Activated CD8-positive, alpha-beta T cell treated with anti-CD3 and anti-CD28 coated beads, Interleukin-2, amount 10 ng/mL, durations not matched to agents 7 days and 5 days (primary cell): Measurements from ENCODE around the gene AFF1. TPM values are rescaled to one million over a fixed set of nuclear protein-coding genes. Genes with fewer than 3 reads are reported as not detected.
A peak's percentile ranks its signal among the peaks of the same experiment; 100 is the strongest.

Experiments
- ATAC-seq: fragments of 150-1000 bp; cut with Tn5 transposase; one replicate; pipeline ENCODE4 v1.10.0; 2021; ENCODE audit warnings: moderate library complexity
- CTCF ChIA-PET: fragments of 350-600 bp; sonication (Branson Sonifier 250); formaldehyde crosslinking; loops from one replicate; lab custom pipeline; 2021; ENCODE audit warnings: antibody characterized with exemption; lab: Charles Lee
- POLR2A ChIA-PET: fragments of 350-600 bp; sonication (Branson Sonifier 250); formaldehyde crosslinking; loops from one replicate; lab custom pipeline; 2021; ENCODE audit warnings: antibody characterized with exemption; lab: Charles Lee
- DNase-seq: peaks from one replicate; pipeline ENCODE4 v3.0.0-alpha.2; 2020
- H3K27ac Mint-ChIP-seq: one replicate; pipeline ENCODE4 v1.8.0; 2021; ENCODE audit warnings: mild to moderate bottlenecking, mixed read lengths
- H3K27me3 Mint-ChIP-seq: one replicate; pipeline ENCODE4 v1.8.0; 2021; ENCODE audit warnings: low read depth, mixed read lengths
- H3K36me3 Mint-ChIP-seq: one replicate; pipeline ENCODE4 v1.8.0; 2021; ENCODE audit warnings: low read depth, mixed read lengths
- H3K4me1 Mint-ChIP-seq: one replicate; pipeline ENCODE4 v1.8.0; 2021; ENCODE audit warnings: low read depth, mixed read lengths
- H3K4me3 Mint-ChIP-seq: one replicate; pipeline ENCODE4 v1.8.0; 2021; ENCODE audit warnings: mild to moderate bottlenecking, mixed read lengths
- H3K9me3 Mint-ChIP-seq: one replicate; pipeline ENCODE4 v1.8.0; 2022; ENCODE audit warnings: mixed read lengths; ENCODE audit not compliant: insufficient read depth
- total RNA-seq, 2 experiments: library from RNA; stranded (reverse); gene quantifications; one replicate each; pipeline ENCODE4 v1.2.3, GENCODE V29; 2021

The AFF1 gene
- total RNA-seq, 2 experiments from 2014 or later: 47.8 to 51.6 TPM

DNA sequence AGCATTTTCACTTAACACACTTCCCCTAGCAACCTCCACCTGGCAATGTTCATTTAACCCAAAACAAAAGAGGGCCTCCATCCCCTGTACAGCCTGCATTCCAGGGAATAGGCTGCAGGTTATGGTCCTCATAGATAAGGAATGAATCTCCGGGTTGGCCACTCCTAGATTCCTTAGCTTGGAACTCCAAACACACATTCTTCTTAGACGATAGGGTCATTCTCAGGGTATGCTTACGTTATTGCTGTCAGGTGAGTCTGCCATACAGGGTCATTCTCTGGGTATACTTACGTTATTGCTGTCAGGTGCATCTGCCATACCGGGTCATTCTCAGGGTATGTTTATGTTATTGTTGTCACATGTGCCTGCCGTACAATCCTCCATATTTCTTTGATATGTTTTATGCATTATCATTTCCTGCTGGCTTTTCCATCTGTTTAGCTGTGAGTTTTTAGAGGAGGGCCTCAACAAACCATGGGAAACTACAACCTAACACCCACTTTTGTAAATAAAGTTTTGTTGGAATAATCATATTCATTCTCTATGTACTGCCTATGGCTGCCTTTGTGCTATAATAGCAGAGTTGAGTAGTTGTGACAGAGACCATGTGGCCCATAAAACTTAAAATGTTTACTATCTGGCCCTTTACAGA lies 8.2 kb upstream of the AFF1 start:
- Mint-ChIP-seq H3K36me3 (no peaks in the 10 kb centered on the region), H3K27me3 (no peaks in the 10 kb centered on the region), H3K9me3 (no peaks in the 10 kb centered on the region), H3K4me3 (no peak overlapping the region), H3K4me1 (peaks cover 3% of the 10 kb centered on the region), H3K27ac (no peak overlapping the region)
- ChIA-PET CTCF (interaction anchor here (1.2 to 3.5 kb wide), 3 partner anchors 163 to 224 kb away, joined by 4 to 11 read pairs (median 5); no protein-coding TSS in a partner anchor), POLR2A (interaction anchor here (0.6 kb wide), 1 partner anchor 496 kb away, joined by 3 read pairs; the partner anchor contains the start of gene NUDT9)
- no peak for ATAC-seq
- DNase-seq: no peak

DNA sequence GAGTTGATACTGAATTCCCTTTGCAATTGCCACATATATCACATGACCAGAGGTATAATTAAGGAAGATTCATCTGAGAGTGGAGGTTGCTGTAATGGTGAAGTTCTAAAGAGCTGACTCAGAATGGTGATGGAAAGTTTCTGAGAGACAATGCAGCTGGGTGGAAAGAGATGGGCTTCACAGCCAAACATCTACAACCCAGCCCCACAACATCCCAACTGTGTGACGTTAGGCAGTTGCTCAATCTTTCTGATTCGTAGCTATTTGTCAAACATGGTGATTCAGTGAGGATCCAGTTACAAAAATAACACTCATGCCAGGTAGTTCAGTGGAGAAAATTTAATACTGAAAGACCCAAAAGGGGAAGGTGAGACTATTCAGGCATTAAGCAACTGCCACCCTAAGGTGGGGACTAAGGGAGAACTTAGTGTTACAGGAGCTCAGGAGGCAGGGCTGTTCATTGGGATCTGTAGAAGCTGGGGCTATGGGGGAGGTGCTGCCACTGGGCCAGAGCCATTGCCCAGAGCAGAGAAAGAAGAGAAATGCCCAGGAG lies 6.9 kb upstream of the AFF1 start:
- POLR2A ChIA-PET: no interaction called here
- no peak for DNase-seq
- Mint-ChIP-seq H3K4me3 (no peak overlapping the region), H3K4me1 (peaks cover 3% of the 10 kb centered on the region), H3K27me3 (no peaks in the 10 kb centered on the region), H3K9me3 (no peaks in the 10 kb centered on the region), H3K27ac (no peak overlapping the region), H3K36me3 (no peaks in the 10 kb centered on the region)
- CTCF ChIA-PET: interaction anchor here (1.6 to 3.5 kb wide), 2 partner anchors 162 to 165 kb away, joined by 5 to 11 read pairs; no protein-coding TSS in a partner anchor
- no peak for ATAC-seq

DNA sequence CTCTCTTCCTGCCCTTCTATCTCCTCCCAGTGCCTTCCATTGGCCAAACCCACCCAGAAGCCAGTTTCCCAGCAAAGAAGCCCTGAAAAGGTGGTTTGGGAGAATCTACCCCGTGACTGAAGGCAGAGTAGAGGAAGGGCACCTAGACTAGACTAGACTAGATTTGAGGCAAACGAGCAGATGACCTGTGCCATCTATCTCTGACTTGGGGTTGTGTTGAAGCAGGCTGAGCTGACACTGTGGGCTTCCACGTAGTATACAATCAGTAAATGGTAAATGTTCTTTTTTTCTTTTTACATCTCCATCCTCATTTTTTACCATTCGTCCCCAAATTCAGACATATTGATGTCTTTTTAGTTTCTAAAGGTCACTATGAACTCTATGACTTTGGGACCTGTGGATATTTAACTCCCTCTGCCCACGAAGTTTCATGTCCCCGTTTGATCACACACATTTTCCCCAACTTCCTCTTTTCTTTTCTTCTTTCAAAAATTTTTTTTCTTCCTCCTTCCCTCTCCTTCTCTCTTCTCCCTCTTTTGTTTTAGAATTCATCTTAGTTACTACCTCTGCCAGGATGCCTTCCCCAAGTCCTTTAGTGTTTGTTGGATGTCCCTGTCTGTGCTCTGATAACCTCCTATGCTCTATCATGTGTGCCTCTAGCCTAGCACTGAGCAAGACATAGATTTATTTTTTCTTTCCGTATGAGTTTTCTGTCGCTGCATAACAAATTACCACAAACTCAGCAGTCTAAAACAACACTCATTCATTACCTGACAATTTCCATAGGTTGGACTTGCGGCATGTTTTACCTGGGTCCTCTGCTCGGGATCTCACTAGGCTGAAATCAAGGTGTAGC lies 6.2 kb upstream of the AFF1 start:
- ATAC-seq (no peak), DNase-seq (no peak)
- Mint-ChIP-seq H3K27me3 (no peaks in the 10 kb centered on the region), H3K27ac (no peak overlapping the region), H3K9me3 (no peaks in the 10 kb centered on the region), H3K4me3 (no peak overlapping the region), H3K4me1 (peaks cover 7% of the 10 kb centered on the region), H3K36me3 (no peaks in the 10 kb centered on the region)
- CTCF ChIA-PET: interaction anchor here (0.8 to 3.5 kb wide), 3 partner anchors 161 to 286 kb away, joined by 3 to 11 read pairs (median 5); no protein-coding TSS in a partner anchor
- POLR2A ChIA-PET: no interaction called here

DNA sequence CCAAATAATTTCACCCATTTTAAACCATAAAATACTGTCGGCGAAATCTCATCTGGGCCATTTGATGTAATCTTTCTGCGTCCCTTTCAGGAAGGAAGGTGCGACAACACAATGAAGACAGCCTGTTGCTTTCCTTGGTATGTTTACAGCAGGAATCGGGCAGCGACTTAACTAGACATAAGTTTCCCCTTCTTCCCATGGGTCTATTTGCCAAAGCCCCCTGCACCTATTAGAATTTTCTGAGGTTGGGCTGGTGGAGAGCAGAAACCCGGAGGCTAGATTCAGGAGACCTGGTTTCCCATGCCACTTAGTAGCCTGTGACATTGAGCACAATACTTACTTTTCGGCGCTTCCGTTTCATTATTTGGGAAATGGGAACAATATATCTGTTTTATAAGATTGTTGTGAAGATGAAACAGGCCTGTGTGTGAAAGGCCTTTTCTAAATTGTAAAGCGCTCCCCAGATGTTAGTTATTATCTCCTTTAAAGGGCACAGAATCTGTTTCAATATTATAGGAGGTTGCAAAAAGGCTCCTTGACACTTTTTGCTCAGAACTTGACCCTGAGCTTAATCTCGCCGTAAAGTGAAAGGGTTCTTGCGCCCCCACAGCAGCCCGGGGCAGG lies 552 bp upstream of the AFF1 start:
- no peaks in the 10 kb centered on the region for H3K9me3 Mint-ChIP-seq
- DNase-seq: peak; percentile 39

DNA sequence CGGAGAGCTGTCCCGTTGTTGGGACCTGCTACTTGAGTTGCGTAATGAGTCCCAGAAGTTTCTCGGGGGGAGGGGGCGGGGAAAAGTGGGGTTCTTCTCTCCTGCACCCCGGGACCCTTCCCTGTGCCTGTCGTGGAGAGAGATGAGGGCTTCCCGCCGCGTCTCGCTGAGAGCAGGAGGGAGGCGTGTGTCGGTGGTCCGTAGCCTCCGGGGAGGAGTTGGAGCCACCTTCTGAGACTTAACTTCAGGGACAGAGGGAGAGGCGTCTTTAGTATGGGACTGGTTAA lies 698 bp downstream of the AFF1 start:
- Mint-ChIP-seq H3K36me3 (peaks cover 10% of the 10 kb centered on the region), H3K27me3 (no peaks in the 10 kb centered on the region), H3K9me3 (no peaks in the 10 kb centered on the region), H3K27ac (peak overlapping the region; percentile 87), H3K4me1 (peaks cover 49% of the 10 kb centered on the region), H3K4me3 (peak overlapping the region; percentile 79)
- ChIA-PET CTCF (interaction anchor here (0.9 to 4.7 kb wide), 10 partner anchors 8 to 284 kb away, joined by 3 to 53 read pairs (median 6); partner anchors contain the start of gene KLHL8), POLR2A (interaction anchor here (0.7 to 7.6 kb wide), 8 partner anchors 13 to 138 kb away, joined by 3 to 209 read pairs (median 4); no protein-coding TSS in a partner anchor)
- DNase-seq (no peak), ATAC-seq (no peak)

More for the DNA sequence above, 552 bp upstream of the AFF1 start:
- Mint-ChIP-seq H3K27me3 (no peaks in the 10 kb centered on the region), H3K27ac (peak overlapping the region; percentile 92), H3K4me1 (peaks cover 40% of the 10 kb centered on the region), H3K36me3 (peaks cover 4% of the 10 kb centered on the region), H3K4me3 (peak overlapping the region; percentile 88)
- POLR2A ChIA-PET: interaction anchor here (0.8 to 7.6 kb wide), 10 partner anchors 12 to 171 kb away, joined by 3 to 209 read pairs (median 4); no protein-coding TSS in a partner anchor
- CTCF ChIA-PET: interaction anchor here (0.6 to 4.7 kb wide), 22 partner anchors 9 to 533 kb away, joined by 3 to 53 read pairs (median 4); partner anchors contain the start of gene KLHL8
- ATAC-seq: no peak

DNA sequence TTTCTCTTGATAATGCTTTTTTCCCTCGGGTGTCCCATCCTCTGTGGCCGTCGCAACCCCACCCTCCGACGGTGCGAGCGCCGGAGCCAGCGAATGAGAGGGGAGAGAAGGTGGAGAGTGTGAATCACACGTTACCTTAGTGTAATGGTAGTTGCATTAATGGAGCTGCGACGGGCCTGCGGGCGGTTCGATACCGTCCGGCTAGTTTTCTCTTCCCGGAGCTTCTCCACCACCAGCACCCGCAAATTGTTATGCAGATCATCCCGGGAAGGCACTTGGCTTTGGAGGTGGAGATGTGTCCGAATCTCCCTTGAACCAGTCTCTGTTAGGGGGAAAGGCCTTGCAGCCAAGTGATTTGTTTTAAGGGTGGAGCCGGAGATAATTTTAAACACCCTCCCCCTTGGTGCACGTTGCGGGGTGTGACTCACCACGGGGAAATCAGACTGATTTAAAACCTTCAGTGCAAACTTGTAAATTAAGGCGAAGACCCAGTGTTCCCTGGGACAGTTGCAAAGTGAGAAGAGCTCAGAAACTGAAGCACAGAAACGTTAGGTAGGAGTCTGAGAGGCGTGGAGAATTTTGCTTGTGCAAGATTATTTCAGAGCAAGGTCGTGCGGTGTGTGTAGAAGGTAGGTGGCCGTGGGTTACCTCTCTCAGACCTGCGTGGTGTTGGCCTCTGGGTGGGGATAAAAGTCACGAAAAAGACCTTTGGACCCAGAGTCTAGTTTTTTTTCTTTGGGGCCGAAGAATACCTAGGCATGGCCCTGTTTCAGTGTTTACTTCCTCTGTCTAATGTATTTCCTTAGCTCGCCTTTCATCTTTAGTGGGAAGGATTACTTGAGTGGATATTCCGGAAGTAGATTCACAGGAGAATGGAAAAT lies 1.3 kb downstream of the AFF1 start:
- no peaks in the 10 kb centered on the region for H3K9me3 Mint-ChIP-seq
- peaks cover 49% of the 10 kb centered on the region for H3K4me1 Mint-ChIP-seq
- CTCF ChIA-PET: interaction anchor here (0.7 to 4.7 kb wide), 11 partner anchors 10 to 284 kb away, joined by 3 to 53 read pairs (median 3); partner anchors contain the start of gene KLHL8
- peak overlapping the region; percentile 87 for H3K27ac Mint-ChIP-seq
- DNase-seq (peak; percentile 81), ATAC-seq (peak; percentile 64)
- peaks cover 10% of the 10 kb centered on the region for H3K36me3 Mint-ChIP-seq
- H3K27me3 Mint-ChIP-seq: no peaks in the 10 kb centered on the region
- POLR2A ChIA-PET: interaction anchor here (0.6 to 7.6 kb wide), 14 partner anchors 14 to 456 kb away, joined by 3 to 209 read pairs (median 3); no protein-coding TSS in a partner anchor
- H3K4me3 Mint-ChIP-seq: peak overlapping the region; percentile 79

DNA sequence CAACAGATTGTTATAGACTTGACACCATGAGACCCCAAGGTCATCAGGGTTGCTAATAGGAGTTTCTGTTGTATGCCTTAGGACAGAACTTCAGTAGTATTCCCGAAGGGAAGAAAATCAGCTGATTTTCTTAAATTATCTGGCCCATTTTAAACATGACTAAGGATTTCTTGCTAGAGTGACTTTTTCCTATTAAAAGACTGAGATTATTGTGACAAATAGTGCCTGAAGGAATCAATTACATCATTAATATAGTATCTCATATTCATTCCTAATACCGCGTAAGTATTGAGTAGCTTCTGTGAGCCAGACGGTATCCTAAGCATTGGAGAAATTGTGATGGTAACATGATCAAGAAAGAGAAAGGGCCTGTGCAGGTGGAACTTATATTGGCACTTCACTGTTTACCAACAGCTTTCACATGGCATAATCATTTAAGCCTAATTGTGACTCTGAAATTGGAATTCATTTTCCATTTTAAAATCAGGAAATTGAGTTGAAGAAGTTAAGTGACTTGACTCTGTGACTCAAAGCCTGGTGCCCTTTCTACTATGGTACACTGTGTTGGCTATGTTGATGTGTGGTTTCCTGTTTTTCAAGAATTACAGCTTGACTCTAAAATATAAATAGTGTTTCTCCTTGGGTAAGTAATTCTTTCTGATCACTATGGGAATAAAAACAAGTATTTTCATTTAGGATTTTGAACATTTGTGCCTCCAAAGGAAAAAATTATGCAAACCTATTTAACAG lies 4.1 kb downstream of the AFF1 start:
- Mint-ChIP-seq H3K9me3 (no peaks in the 10 kb centered on the region), H3K27me3 (no peaks in the 10 kb centered on the region), H3K27ac (peak overlapping the region; percentile 66), H3K4me1 (peaks cover 43% of the 10 kb centered on the region), H3K4me3 (peak overlapping the region; percentile 53), H3K36me3 (peaks cover 10% of the 10 kb centered on the region)
- ATAC-seq: no peak
- CTCF ChIA-PET: interaction anchor here (0.9 to 3.6 kb wide), 5 partner anchors 16 to 154 kb away, joined by 3 to 17 read pairs (median 3); no protein-coding TSS in a partner anchor
- POLR2A ChIA-PET: interaction anchor here (1.5 to 7.6 kb wide), 2 partner anchors 17 to 68 kb away, joined by 4 to 209 read pairs; no protein-coding TSS in a partner anchor
- DNase-seq: no peak

DNA sequence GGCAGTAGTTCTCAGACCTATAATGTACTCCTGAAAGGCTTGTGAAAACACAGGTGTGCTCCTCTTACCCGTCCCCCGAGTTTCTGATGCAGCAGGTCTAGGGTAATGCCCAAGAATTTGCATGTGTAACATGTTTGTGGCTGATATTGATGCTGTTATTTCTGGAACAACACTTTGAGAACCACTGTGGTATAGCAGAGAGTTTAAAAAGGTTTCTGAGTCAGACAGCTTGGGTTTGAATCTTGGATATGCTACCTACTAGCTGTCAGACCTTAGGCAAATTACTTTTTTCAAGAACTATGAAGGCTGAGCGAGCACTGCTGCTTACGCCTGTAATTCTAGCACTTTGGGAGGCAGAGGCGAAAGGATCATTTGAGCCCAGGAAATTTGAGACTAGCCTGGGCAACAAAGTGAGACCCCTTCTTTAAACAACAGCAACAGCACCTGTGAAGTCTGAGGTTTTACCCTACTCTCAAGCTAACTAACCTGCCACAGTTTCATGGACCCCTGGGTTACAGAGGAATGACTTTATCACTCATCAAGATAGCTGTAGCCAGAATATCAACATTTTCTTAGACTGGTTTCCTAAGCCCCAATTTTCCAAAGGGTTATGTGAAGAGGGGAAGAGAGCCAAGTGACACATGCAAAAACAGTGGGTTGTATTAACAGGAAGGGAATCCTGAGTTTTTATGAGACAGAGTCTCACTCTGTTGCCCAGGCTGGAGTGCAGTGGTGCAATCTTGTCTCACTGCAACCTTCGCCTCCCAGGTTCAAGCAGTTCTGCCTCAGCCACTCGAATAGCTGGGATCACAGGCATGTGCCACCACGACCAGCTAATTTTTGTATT lies 5.1 kb downstream of the AFF1 start:
- Mint-ChIP-seq H3K4me3 (peak overlapping the region; percentile 53), H3K27ac (peak overlapping the region; percentile 66), H3K4me1 (peaks cover 41% of the 10 kb centered on the region), H3K27me3 (no peaks in the 10 kb centered on the region), H3K36me3 (peaks cover 10% of the 10 kb centered on the region), H3K9me3 (no peaks in the 10 kb centered on the region)
- ATAC-seq (no peak), DNase-seq (no peak)
- CTCF ChIA-PET: interaction anchor here (1.1 to 3.6 kb wide), 5 partner anchors 17 to 153 kb away, joined by 3 to 17 read pairs (median 5); no protein-coding TSS in a partner anchor
- POLR2A ChIA-PET: interaction anchor here (1.5 to 7.6 kb wide), 2 partner anchors 18 to 67 kb away, joined by 4 to 209 read pairs; no protein-coding TSS in a partner anchor

DNA sequence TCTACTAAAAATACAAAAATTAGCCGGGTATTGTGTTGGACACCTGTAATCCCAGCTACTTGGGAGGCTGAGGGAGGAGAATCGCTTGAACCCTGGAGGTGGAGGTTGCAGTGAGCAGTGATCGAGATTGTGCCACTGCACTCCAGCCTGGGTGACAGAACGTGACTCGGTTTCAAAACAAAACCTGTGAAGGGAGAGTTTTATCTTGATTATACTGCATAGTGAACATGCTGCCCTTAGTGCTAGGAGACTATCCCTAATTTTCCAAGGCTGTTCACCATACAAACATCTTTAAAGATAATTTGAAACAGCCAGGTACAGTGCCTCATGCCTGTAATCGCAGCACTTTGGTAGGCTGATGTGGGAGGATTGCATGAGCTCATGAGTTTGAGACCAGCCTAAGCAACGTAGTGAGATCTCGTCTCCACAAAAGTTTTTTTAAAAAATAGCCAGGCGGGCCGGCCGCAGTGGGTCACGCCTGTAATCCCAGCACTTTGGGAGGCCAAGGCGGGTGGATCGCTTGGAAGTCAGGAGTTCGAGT lies 6.2 kb downstream of the AFF1 start:
- Mint-ChIP-seq H3K36me3 (peaks cover 10% of the 10 kb centered on the region), H3K27ac (no peak overlapping the region), H3K4me1 (peaks cover 38% of the 10 kb centered on the region), H3K27me3 (no peaks in the 10 kb centered on the region), H3K4me3 (no peak overlapping the region), H3K9me3 (no peaks in the 10 kb centered on the region)
- DNase-seq (no peak), ATAC-seq (no peak)
- ChIA-PET CTCF (interaction anchor here (1.1 to 3.6 kb wide), 4 partner anchors 19 to 152 kb away, joined by 3 to 16 read pairs (median 4); no protein-coding TSS in a partner anchor), POLR2A (interaction anchor here (7.6 kb wide), 1 partner anchor 66 kb away, joined by 209 read pairs; no protein-coding TSS in a partner anchor)
